ENCODE measurements around the gene PBOV1. TPM values are rescaled to one million over a fixed set of nuclear protein-coding genes. Genes with fewer than 3 reads are reported as not detected.

The PBOV1 gene
- total and polyA plus RNA-seq, 11 donors: not detected

DNA sequence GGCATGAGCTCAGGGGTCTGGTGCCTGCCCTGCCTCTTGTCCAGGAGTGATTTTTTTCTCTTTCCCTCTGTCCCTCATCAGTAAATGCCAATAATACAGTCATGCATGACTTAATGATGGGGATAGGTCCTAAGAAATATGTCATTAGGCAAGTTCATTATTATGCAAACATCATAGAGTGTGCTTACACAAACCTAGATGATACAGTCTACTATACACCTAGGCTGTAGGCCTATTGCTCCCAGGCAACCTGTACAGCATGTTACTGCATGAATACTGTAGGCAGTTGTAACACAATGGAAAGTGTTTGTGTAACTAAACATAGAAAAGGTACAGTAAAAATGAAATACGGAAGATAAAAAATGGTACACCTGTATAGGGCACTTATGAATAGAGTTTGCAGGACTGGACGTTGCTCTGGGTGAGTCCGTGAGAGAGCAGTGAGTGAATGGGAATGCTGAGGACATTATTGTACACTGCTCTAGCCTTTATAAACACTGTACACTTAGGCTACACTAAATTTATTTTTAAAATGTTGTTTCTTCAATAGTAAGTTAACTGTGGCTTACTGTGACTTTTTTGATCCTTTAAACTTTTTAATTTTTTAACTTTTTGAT is 22.1 kb downstream of the PBOV1 start:
- no peak overlapping the region for H3K27ac ChIP-seq
- no peaks in the 10 kb centered on the region for H3K4me1 ChIP-seq
- DNase-seq (no peak), ATAC-seq (no peak)
- no peaks in the 10 kb centered on the region for H3K27me3 ChIP-seq
- peaks cover 0 to 4% (median 0%) of the 10 kb centered on the region in 12 donors for H3K9me3 ChIP-seq
- no peaks in the 10 kb centered on the region for H3K36me3 ChIP-seq
- WGBS, 4 donors: 90 to 94% (median 93%) methylated on average over 3 of the region's 3 CpGs
- intact Hi-C loops (cut with DNase I): no loop called here
- H3K4me3 ChIP-seq: no peak overlapping the region
- TF ChIP-seq, protein P1, sequence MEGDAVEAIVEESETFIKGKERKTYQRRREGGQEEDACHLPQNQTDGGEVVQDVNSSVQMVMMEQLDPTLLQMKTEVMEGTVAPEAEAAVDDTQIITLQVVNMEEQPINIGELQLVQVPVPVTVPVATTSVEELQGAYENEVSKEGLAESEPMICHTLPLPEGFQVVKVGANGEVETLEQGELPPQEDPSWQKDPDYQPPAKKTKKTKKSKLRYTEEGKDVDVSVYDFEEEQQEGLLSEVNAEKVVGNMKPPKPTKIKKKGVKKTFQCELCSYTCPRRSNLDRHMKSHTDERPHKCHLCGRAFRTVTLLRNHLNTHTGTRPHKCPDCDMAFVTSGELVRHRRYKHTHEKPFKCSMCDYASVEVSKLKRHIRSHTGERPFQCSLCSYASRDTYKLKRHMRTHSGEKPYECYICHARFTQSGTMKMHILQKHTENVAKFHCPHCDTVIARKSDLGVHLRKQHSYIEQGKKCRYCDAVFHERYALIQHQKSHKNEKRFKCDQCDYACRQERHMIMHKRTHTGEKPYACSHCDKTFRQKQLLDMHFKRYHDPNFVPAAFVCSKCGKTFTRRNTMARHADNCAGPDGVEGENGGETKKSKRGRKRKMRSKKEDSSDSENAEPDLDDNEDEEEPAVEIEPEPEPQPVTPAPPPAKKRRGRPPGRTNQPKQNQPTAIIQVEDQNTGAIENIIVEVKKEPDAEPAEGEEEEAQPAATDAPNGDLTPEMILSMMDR (IDR thresholded peaks at IDR 0.05): no peak
- TF ChIP-seq POLR2A (IDR thresholded peaks at IDR 0.05): no peak

DNA sequence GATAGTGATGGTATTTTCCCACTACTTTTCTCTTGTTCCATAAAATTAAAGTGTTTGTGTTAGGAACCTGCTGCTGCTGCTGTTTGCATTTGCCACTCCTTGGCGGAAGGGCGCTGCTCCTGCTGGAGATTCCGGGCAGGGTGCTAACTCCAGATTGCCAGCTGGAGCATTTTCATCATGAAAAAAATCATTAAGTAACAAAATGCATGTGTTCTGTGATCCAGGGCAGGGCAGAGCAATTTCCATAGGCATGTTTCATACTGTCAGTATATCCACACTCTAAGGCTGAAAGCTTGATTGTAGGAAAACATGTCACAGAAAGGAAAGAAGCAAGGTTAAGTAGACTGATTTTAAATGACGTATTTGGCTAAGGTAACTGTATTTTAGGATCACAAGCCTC is 24.0 kb downstream of the PBOV1 start:
- H3K36me3 ChIP-seq: no peaks in the 10 kb centered on the region
- TF ChIP-seq, protein P1 (IDR thresholded peaks at IDR 0.05): no peak
- no peak for TF ChIP-seq POLR2A (IDR thresholded peaks at IDR 0.05)
- H3K4me3 ChIP-seq: no peak overlapping the region
- no peaks in the 10 kb centered on the region for H3K9me3 ChIP-seq
- intact Hi-C loops (cut with DNase I): no loop called here
- 68 to 78% (median 72%) methylated on average over 4 of the region's 4 CpGs for WGBS, 4 donors
- H3K27ac ChIP-seq: no peak overlapping the region
- H3K4me1 ChIP-seq: no peaks in the 10 kb centered on the region
- no peak for DNase-seq
- H3K27me3 ChIP-seq: no peaks in the 10 kb centered on the region
- ATAC-seq: no peak

DNA sequence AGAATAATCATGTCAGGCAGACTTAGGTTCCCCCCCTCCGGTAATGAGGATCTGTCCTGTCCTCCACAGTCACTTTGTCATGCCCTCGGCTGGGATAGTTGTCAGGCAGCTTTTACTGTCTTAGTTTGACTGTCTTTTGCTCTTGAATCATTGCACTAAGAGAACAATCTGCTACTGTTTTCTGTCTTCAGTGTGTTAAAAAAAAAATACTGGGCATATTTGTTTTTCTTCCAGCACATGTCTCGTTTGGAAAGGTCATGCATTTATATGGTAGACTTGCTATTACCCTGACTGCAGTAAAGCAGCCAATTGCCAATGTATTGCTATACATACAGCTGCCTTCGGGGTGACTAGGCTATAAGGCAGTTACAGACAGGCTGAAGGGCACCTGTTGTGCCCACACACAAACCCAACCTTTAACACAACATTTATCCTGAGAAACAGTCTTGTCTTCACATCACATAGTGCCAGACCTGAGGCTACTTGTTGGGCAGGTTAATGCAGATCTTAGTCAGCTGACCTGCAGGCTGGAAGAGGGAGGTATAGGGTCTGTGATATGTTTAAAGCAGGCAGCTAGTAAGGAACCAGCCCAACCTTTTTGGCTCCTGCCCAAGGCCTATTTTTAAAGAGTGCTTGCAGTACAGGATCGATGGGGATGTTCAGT is 29.9 kb downstream of the PBOV1 start:
- intact Hi-C loops (cut with DNase I): no loop called here
- peaks cover 0 to 9% (median 0%) of the 10 kb centered on the region in 12 donors for H3K4me1 ChIP-seq
- TF ChIP-seq, protein P1 (IDR thresholded peaks at IDR 0.05): no peak
- TF ChIP-seq POLR2A (IDR thresholded peaks at IDR 0.05): no peak
- DNase-seq: no peak
- H3K4me3 ChIP-seq: no peak overlapping the region
- no peaks in the 10 kb centered on the region for H3K36me3 ChIP-seq
- no peaks in the 10 kb centered on the region for H3K9me3 ChIP-seq
- no peak for ATAC-seq
- no peak overlapping the region for H3K27ac ChIP-seq
- WGBS, 4 donors: 45 to 52% (median 52%) methylated on average over 5 of the region's 5 CpGs
- H3K27me3 ChIP-seq: no peaks in the 10 kb centered on the region

DNA sequence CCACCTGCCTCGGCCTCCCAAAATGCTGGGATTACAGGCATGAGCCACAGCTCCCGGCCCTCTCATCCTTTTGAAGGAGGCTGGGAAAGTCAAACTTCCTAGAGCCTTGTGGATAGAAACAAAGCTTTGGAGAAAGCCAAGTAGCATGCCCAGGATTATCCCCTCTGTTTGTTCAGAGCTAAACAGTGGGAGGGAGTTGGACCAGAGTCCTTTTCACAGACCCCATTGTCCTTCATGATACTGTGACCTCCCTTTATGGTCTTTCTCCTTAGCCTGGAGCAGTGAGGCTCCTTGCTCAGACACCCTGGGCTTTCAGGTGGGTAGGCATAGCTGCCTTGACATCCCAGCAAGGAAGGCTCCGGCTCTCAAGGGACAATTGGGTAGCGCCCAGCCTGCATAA is 31.1 kb downstream of the PBOV1 start:
- no peaks in the 10 kb centered on the region for H3K9me3 ChIP-seq
- no peak overlapping the region for H3K27ac ChIP-seq
- DNase-seq: no peak
- no peaks in the 10 kb centered on the region for H3K36me3 ChIP-seq
- TF ChIP-seq, protein P1 (IDR thresholded peaks at IDR 0.05): no peak
- no peak for TF ChIP-seq POLR2A (IDR thresholded peaks at IDR 0.05)
- no peak overlapping the region for H3K4me3 ChIP-seq
- intact Hi-C loops (cut with DNase I): no loop called here
- H3K27me3 ChIP-seq: no peaks in the 10 kb centered on the region
- no peak for ATAC-seq
- WGBS, 4 donors: 92 to 97% (median 95%) methylated on average over 4 of the region's 4 CpGs
- peaks cover 0 to 9% (median 0%) of the 10 kb centered on the region in 12 donors for H3K4me1 ChIP-seq

Measured in heart left ventricle (tissue), 16 donors.